ENCODE measurements around the gene GFER. TPM values are rescaled to one million over a fixed set of nuclear protein-coding genes. Genes with fewer than 3 reads are reported as not detected.
"Not testable (repeated sequence)": the region's sequence is repeated elsewhere in the genome, so short reads cannot be mapped to it uniquely, and the experiment has no call there.

The GFER gene
- polyA plus RNA-seq, 10 donors: 12.4 to 18.7 (median 15.5) TPM

DNA sequence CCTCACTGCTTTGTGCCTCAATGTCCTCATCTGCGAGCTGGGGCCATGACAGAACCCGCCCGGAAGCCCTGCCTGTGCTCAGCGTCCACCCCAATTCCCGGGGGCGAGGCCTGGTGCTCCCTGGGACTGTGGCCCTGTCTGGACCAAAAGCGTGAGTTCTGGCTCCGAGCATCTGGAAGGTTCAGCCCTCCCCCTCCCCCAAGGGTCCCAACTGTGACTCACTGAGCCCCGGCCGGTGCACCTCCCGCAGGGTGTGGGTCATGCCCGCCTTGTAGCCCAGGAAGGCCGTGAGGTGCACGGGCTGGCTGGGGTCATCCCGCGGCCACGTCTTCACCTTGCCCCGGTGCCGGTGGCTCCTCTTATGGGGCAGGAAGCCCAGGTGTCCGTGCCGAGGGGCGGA is 30.3 kb upstream of the GFER start:
- no peak for DNase-seq

DNA sequence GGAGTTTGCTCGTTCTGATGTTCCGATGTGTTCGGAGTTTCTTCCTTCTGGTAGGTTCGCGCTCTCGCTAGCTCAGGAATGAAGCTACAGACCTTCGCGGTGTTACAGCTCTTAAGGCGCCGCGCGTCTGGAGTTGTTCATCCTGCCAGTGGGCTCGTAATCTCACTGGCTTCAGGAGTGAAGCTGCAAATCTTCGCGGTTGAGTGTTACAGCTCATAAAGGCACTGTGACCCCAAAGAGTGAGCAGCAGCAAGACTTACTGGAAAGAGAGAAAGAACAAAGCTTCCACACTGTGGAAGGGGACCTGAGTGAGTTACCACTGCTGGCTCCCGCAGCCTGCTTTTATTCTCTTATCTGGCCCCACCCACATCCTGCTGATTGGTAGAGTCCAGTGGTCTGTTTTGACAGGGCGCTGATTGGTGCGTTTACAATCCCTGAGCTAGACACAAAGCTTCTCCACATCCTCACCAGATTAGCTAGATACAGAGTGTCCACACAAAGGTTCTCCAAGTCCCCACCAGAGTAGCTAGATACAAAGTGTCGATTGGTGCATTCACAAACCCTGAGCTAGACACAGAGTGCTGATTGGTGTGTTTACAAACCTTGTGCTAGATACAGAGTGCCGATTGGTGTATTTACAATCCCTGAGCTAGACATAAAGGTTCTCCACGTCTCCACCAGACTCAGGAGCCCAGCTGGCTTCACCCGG is 26.4 kb upstream of the GFER start:
- not testable (repeated sequence) for DNase-seq

DNA sequence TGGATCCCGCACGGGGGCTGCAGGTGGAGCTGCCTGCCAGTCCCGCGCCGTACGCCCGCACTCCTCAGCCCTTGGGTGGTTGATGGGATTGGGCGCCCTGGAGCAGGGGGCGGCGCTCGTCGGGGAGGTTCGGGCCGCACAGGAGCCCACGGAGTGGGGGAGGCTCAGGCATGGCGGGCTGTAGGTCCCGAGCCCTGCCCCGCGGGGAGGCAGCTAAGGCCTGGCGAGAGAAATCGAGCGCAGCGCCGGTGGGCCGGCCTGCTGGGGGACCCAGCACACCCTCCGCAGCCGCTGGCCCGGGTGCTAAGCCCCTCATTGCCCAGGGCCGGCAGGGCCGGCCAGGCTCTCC is 25.9 kb upstream of the GFER start:
- not testable (repeated sequence) for DNase-seq

DNA sequence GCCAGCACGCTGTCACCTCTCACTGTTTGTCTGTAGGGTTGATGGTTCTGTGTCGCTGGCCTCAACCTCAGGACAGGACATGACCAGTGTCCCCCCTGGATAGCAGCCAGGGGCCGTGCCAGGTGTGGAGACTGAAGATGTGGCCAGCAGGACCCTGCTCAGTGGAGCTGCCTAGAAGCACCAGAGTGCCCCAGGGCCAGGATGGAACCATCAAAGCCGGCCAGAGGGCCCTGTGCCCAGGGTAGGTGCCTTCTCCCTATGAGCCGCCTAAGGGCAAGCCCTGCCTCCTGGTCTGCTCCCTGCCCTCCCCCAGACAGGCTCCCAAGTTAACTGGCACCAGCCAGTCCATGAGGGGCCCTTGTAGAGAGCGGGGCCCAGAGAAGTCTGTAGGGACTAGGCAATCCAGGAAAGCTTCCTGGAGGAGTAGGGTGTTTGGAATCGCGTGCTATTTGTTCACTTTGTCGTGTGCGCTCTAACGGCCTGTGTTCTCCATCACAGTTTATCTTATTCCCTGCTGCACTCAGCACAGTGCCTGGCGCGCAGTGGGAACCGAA is 25.2 kb upstream of the GFER start:
- no peak for DNase-seq

DNA sequence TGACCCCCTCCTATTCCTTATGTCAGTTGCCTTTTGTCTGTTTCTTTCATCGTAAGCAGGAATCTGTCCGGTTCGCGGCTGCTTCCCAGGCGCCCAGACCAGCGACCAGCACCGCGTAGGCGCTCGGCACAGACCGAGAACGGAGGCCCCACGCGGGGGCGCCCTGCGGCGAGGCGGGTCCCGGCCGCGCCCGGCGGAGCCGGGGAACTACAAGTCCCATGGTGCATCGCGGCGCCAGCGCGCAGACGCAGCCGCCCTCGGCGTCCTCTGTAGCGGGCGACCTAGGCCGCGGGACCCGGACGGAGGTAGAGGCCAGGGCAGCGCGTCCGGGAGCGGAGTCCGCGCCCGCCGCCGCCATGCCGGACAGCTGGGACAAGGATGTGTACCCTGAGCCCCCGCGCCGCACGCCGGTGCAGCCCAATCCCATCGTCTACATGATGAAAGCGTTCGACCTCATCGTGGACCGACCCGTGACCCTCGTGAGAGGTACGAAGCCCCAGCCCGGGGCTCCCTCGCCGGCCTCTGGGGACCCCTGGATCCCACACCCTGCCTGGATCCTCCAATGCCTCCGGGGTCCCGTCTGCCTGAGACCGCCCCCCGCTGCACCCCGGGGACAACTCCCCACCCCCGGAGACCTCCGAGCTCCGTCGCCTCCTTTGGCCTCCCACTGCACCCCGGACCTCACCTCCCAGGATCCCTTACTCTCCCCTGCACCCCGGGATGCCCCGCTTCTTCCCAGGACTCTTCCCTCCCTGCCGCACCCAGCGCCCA is 24.5 kb upstream of the GFER start, which contains the start of gene NDUFB10:
Gene NDUFB10, plus strand, starts transcription at position 270 of the 771 bp plus-strand sequence. Its CDS starts 87 bp downstream, at position 357.
- DNase-seq: peak; percentile 86 to 97 (median 94)

DNA sequence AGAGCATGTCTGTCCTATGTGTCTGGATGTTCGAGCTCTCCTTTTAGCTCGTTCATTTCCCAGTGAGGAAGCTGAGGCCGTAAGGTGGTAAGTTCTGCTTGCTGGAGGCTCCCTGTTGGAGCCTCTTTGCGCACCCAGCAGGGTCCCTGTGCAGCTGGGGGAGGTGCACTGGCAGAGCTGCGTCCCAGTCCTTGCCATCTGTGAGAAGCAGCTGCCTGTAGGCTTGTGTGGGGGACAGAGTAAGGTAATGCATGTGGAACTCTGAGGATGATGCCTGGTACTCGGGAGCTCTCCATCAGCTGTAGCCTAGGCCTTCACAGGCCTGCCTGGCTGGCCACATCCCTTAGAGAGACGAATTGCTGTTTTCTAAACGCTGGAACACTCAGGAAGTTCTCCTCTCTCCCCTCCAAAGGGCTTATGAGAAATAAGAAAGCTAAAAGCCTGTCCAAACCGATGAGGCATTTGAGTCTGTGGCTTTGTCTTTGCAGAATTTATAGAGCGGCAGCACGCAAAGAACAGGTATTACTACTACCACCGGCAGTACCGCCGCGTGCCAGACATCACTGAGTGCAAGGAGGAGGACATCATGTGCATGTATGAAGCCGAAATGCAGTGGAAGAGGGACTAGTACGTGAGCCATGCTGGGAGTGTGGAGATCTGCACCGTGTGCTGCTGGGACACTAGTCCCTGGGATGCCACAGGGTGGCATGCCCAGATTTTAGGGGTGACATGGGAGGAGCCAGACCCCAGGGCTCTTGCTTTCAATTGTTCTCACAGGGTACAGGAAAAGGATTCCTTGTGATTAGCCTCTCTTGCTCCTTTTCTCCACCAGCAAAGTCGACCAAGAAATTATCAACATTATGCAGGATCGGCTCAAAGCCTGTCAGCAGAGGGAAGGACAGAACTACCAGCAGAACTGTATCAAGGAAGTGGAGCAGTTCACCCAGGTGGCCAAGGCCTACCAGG is 23.0 kb upstream of the GFER start:
- no peak for DNase-seq

DNA sequence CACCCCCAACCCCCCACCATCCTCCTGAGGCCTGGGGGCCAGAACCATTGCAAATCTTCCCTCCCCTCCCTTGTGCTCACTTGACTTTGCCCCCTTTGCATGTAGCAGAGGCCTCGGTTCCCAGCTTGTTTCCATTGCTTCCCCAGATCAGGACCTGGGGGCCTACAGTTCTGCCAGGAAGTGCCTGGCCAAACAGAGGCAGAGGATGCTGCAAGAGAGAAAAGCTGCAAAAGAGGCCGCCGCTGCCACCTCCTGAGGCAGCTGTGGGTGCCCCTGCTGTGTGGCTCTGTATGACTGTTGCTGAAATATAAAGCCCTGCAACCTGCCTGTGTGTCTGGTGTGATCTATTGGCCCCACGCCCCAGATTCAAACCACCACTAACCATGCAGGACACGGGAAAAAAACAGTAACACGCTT is 22.3 kb upstream of the GFER start:
- DNase-seq: no peak

DNA sequence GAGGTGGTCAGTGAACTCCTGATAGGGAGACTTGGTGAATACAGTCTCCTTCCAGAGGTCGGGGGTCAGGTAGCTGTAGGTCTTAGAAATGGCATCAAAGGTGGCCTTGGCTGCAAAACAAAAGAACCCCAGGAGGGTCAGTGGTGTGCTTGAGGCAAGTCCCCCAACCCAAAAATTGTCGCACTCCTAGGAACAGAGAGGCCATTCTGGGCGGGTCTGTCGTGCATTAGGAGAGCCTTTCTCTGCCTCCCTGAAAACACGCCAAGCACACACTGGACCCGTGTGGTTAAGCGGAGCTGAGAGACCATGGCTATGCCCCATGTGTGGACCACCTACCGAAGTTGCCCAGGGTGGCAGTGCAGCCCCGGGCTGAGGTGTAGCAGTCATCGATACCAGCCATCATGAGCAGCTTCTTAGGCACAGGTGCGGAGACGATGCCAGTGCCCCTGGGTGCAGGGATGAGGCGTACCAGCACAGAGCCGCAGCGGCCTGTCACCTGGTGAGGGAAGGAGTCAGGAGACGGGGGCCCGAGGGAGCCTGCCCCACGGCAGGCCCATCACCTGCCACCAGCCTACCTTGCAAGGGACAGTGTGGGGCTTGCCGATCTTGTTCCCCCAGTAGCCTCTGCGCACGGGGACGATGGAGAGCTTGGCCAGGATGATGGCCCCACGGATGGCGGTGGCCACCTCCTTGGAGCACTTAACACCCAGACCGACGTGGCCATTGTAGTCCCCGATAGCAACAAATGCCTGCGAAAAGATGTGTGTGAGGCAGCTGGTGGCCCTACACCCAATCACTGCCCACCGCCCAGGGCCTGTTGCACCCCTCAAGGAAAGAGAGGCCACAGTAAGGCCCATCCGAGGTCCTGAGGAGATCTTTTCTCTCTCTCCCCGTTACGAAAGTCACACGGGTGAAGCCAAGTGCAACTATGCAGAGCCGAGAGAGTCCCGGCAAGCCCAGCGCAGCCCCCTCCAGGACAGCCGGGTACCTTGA is 21.5 kb upstream of the GFER start:
- not testable (repeated sequence) for DNase-seq

DNA sequence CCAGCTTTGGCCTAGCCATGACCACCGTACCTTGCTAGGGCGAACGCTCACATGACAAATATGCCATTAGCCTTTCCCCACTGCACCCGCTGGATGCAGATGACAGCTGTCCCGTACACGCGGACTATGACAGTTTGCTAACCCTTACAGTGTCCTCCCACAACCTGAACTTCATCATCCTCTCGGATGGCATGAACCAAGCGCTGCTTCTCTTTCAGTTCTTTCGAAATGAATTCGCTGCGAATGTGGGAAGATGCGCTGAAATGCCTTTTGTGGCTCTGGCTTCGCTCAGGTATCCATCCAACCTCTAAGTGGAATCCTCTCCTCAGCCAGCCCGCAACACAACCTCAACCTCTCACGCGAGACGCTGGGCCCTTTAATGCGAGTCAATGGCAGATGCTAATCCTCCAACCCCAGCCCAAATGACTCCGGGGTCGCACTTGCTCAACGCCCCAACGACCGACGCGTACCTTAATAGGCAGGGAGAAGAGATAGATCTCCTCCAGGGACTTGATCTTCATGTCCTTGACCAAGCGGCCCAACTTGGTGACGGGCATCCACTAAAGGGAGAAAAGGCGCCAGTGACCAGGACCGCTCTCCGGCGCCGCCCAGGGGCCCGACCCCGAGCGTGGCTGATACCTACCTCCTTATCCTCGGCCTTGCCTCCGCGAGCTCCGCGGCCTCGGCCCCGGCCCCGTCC is 20.0 kb upstream of the GFER start:
- peak in 1 of 3 donors; percentile 59 for DNase-seq

DNA sequence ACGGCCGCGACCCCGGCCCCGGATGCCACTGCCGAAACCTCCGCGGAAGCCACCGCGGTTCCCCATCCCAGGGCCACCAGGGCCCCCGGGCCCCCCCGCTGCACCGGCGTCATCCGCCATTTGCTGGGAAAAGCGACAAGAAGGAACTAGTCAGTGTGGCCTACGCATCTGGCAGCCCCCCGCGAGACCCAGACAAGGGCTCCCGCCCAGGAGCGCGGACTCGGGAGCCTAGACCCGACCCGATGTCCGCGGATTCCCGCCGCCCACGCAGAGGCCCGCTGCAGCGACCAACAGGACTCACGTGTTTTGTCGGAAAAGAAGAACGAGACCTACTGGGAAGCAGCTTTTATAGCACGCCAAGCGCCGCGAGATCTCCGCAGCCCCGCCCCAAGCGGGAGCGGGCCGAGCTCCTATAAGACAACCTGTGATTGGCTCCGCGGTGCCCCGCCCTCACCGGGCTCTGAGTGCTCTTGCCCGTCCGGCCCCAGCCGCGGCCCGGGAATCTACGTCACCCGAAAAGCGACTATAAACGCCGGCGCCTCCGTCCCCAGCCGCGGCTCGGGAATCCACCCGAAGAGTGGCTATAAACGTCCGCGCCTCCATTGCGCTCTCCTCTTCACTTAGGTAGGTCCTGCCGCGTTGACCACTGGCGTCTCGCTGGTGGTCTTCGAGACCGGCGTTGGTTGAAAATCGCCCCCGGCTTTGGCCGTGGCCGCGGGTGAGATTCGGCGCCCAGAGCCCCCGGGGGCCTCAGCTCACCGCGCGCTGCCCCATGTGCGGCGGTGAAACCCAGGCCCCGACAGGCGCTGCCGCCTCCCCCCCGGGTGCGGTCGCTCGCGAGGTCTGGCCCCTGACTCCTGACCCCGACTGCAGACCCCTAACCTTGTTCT is 19.2 kb upstream of the GFER start, which contains the start of gene RPS2:
Gene RPS2, minus strand, starts transcription at position 321 of the 890 bp plus-strand sequence. Its CDS starts 201 bp downstream, at position 120.
- peak; percentile 99 for DNase-seq

DNA sequence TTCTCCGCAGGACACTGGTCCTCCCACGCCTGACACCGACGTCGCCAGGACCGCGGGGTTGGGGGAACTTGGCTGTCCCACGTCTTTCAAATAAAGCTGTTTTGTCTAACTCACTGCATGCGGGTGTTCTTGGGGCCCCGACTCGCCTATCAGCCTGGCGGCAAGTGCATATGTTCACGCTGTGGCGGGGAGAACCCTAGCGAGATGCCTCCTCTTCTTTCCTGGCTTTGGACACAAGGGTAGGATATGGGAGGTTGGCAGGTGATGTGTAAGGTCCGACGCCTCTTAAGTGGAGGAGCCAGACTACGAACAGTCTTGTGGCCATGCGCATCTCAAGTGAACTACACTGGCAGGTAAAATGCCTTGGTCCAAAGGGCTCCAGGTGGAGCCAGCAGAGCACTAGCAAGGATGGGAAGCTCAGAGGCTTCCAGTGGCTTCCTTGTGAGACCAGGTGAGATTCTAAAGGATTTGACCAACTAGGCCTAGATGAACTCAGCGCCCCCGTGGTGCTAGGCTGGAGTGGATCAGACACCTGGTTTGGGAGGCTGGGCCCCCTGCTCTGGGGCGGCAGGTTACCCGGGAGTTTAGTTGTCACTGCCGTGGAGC is 18.5 kb upstream of the GFER start:
- DNase-seq: no peak

DNA sequence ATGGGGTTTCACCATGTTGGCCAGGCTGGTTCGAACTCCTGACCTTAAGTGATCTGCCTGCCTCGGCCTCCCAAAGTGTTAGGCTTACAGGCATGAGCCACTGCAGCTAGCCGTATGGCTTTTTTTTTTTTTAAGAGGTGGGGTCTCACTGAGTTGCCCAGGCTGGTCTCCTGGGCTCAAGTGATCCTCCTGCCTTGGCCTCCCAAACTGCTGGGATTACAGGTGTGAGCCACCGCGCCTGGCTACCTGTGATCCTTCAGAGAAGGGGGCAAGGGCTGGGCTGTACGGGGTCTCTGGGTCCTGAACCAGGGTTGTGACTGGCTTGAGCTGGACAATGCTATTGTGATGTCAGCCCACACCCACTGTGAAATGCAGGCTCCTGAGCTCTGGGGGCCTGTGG is 17.5 kb upstream of the GFER start, which contains the start of gene RNF151:
Gene RNF151, plus strand, starts transcription at position 397 of the 400 bp plus-strand sequence. CDS start 26 bp downstream, outside the sequence.
- no peak for DNase-seq

DNA sequence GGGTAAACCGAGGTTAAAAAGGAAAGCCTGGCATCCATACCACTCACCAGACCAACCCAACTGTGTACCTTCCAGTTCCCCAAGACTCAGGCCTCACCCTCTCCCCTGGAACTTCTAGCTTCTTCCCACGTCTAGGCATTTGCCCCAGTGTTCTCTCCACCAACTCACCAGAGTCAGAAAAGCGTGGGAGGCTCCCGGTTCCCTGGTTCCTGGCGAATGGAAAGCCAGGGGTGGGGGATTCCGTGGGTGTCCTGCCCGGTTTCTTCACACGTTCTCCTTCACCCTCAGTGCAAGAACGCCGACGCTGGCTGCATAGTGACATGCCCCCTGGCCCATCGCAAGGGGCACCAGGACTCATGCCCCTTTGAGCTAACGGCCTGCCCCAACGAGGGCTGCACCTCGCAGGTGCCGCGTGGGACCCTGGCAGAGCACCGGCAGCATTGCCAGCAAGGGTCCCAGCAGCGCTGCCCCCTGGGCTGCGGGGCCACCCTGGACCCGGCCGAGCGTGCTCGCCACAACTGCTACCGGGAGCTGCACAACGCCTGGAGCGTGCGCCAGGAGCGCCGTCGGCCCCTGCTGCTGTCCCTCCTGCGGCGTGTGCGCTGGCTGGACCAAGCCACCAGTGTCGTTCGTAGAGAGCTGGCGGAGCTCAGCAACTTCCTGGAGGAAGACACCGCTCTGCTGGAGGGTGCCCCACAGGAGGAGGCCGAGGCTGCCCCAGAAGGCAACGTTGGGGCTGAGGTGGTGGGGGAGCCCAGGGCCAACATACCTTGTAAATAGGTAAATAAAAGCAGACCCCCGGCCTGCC is 15.6 kb upstream of the GFER start:
- DNase-seq: no peak

DNA sequence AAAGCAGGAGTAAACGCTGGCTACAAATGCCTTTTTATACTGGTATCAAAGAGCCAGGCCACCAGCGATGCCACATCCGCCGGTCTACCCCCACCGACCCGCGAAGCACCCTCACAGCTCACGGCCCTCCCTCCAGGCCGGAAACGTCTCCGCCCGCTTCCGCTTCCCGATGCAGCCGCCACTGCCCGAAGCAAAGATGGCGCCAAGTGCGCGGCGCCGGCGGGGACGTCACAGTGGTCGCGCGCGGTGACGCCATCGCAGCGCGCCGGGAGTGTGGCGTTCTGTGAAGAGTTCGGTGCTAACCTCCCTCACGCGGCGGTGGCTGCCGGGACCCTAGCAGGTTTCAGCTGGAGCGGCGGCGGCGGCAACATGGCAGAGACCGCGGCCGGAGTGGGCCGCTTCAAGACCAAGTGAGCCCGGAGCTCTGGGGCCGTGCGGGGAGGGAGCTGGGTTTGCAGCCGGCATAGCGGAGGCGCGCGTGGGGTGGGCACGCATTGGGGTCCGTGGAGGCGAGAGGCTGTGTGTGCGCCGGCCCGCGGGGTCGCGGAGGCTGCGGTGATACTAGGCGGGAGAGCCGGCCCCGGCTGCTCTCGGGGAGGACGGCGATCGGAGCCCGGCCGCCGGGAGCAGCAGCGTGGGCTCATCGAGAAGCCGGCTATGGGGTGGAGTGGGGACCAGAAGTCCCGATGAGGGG is 12.1 kb upstream of the GFER start, which contains the start of gene TBL3:
Gene TBL3, plus strand, starts transcription at position 258 of the 694 bp plus-strand sequence. Its CDS starts 112 bp downstream, at position 370.
- peak; percentile 95 to 98 (median 97) for DNase-seq

DNA sequence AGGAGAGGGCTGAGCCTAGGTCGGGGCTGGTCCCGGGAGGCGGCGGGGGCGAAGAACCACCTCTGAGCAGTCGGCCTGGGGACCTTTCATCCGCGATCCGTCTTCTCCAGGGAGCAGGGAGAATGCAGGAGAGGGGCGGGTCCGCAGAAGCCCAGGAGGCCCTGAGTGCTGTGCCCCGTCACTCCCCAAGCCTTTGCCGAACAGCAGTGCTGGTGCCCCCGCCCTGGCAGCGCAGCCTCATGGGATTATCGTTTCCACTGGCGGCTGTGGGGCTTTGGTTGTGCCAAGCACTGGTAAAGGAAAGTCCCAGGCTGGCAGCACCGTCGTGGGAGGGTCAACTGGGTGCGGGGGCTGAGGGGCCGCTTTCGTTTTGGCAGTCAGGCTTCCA is 11.5 kb upstream of the GFER start:
- DNase-seq: no peak

DNA sequence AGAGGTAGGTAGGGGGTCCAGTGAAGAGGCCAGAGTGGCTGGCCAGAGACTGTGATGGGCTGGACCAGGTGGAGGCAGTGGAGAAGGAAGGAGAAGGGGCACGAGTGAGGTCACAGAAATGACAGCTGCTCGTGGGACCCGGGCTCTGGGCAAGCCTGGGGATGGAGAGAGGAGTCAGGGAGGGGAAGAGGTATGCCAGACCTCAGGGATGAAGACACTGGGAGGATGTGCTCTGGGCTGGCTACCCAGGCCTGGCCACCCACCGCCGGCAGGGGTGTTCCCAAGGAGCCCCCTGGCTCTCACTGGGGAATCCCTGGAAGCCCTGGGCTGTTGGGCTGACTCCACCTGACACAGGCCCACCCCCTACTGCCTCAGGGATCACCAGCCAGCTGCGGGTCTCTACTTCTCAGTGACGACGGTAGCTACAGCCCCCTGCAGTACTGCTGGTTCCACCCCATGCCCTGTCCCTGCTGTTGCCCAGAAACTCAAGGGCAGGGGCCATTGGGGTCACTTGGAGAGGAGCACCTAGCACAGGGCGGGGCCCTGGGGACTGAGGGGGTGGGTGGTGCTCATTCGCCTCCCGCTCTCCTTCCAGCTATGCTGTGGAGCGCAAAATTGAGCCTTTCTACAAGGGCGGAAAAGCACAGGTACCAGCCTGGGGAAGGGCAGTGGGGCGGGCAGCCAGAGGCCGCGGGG is 10.4 kb upstream of the GFER start:
- DNase-seq: no peak
